HG02759 (cell line): ENCODE data around the gene GAB1.
A peak's percentile ranks its signal among the peaks of the same experiment; 100 is the strongest.

ENCODE experiments used
- ATAC-seq: cut with Tn5 transposase; IDR thresholded peaks from one replicate; pipeline ENCODE4 v1.9.1; 2021; ENCODE audit warnings: mild to moderate bottlenecking, moderate library complexity; ENCODE audit not compliant: unreplicated experiment

The GAB1 gene

GRCh38 chr4:143383005-143383574 lies 46.4 kb downstream of the GAB1 start:
- no peak for ATAC-seq

- ATAC-seq = no peak
Measured at GRCh38 chr4:143384381-143384994, 47.8 kb downstream of the GAB1 start.

- ATAC-seq = no peak
Measured at GRCh38 chr4:143386812-143387211, 50.1 kb downstream of the GAB1 start.

GRCh38 chr4:143389579-143390195 lies 53.0 kb downstream of the GAB1 start:
- ATAC-seq = no peak

- ATAC-seq = no peak
Measured at GRCh38 chr4:143390764-143391163, 54.1 kb downstream of the GAB1 start.

- ATAC-seq = no peak
Measured at GRCh38 chr4:143391261-143391660, 54.6 kb downstream of the GAB1 start.

GRCh38 chr4:143391895-143392294 lies 55.2 kb downstream of the GAB1 start:
- no peak for ATAC-seq

GRCh38 chr4:143393195-143393594 lies 56.5 kb downstream of the GAB1 start:
- no peak for ATAC-seq

- no peak for ATAC-seq
Measured at GRCh38 chr4:143394739-143395453, 58.2 kb downstream of the GAB1 start.

- ATAC-seq = no peak
Measured at GRCh38 chr4:143396695-143397094, 60.0 kb downstream of the GAB1 start.

- no peak for ATAC-seq
Measured at GRCh38 chr4:143397335-143397734, 60.7 kb downstream of the GAB1 start.

GRCh38 chr4:143397887-143398286 lies 61.2 kb downstream of the GAB1 start:
- no peak for ATAC-seq

GRCh38 chr4:143399113-143399949 lies 62.7 kb downstream of the GAB1 start:
- peak; percentile 62 for ATAC-seq

GRCh38 chr4:143400082-143400481 lies 63.4 kb downstream of the GAB1 start:
- no peak for ATAC-seq

- peak; percentile 33 for ATAC-seq
Measured at GRCh38 chr4:143402776-143403552, 66.3 kb downstream of the GAB1 start.

GRCh38 chr4:143403553-143403820 lies 66.8 kb downstream of the GAB1 start:
- no peak for ATAC-seq

GRCh38 chr4:143404555-143404954 lies 67.9 kb downstream of the GAB1 start:
- peak; percentile 95 for ATAC-seq

- ATAC-seq = peak; percentile 30
Measured at GRCh38 chr4:143405075-143405730, 68.5 kb downstream of the GAB1 start.

- ATAC-seq = no peak
Measured at GRCh38 chr4:143406523-143406922, 69.8 kb downstream of the GAB1 start.

- ATAC-seq = no peak
Measured at GRCh38 chr4:143407474-143407873, 70.8 kb downstream of the GAB1 start.
